BJ (cell line): ENCODE measurements around the gene XPR1. TPM values are rescaled to one million over a fixed set of nuclear protein-coding genes. Genes with fewer than 3 reads are reported as not detected.

Source experiments
- CTCF ChIA-PET: fragments of 350-600 bp; formaldehyde crosslinking; extraction: SDS; loops from one replicate; lab custom pipeline; 2021; ENCODE audit warnings: antibody characterized with exemption, inconsistent platforms; lab: Yijun Ruan, JAX
- POLR2A ChIA-PET: fragments of 300-600 bp; sonication (Branson Sonifier 250); formaldehyde crosslinking; extraction: SDS; loops from one replicate; lab custom pipeline; 2021; ENCODE audit warnings: antibody characterized with exemption; lab: Charles Lee
- DNase-seq: peaks from one replicate; pipeline ENCODE4 v3.0.0-alpha.2; 2011; ENCODE audit warnings: low read depth
- H3K27me3 ChIP-seq: 2 replicates; pipeline ENCODE4 v1.6.0; 2011; ENCODE audit warnings: low read length; ENCODE audit not compliant: control insufficient read depth, insufficient read depth
- H3K36me3 ChIP-seq: 2 replicates; pipeline ENCODE4 v1.5.1; 2011; ENCODE audit warnings: low read length; ENCODE audit not compliant: control insufficient read depth, insufficient read depth
- H3K4me3 ChIP-seq: 2 replicates; pipeline ENCODE4 v1.5.1; 2011; ENCODE audit warnings: low read depth, mild to moderate bottlenecking, control low read depth, low read length
- polyA plus RNA-seq: library from polyadenylated mRNA; depleted of rRNA; stranded (reverse); fragments of >200 nt; gene quantifications from 2 replicates; pipeline ENCODE4 v1.2.3, GENCODE V29; 2011
- TF ChIP-seq, protein P1 (sequence below): IDR thresholded peaks from 2 replicates; pipeline ENCODE4 v1.5.1; 2011; ENCODE audit warnings: low read depth, mild to moderate bottlenecking, control low read depth, inconsistent platforms, low read length, moderate library complexity; ENCODE audit not compliant: insufficient read depth

Gene XPR1
- polyA plus RNA-seq, 1 experiment, result 17.3 TPM

DNA sequence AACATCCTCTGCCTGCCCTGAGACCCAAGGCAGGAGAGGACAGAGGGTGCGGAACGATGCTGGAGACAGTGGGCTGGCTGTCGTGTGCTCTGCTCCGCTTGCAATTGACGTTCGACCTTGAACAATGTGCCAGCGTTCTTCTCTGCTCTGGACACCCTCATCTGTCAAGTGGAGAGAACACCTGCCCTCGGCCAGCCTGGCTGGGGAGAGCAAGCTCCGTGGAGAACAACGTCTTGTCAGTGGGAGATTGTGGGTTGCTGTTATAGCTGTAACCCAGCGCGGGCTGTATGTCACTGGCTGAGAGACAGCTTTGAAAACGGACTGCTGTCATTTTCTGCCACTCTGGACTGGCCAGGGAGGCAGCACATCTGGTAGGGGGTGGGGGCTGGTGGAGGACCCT lies 295.5 kb downstream of the XPR1 start:
- Histone ChIP-seq H3K4me3 (no peak overlapping the region), H3K36me3 (peaks cover 5% of the 10 kb centered on the region), H3K27me3 (no peaks in the 10 kb centered on the region; the same call in 1 of the 2 replicates)
- TF ChIP-seq, protein P1, sequence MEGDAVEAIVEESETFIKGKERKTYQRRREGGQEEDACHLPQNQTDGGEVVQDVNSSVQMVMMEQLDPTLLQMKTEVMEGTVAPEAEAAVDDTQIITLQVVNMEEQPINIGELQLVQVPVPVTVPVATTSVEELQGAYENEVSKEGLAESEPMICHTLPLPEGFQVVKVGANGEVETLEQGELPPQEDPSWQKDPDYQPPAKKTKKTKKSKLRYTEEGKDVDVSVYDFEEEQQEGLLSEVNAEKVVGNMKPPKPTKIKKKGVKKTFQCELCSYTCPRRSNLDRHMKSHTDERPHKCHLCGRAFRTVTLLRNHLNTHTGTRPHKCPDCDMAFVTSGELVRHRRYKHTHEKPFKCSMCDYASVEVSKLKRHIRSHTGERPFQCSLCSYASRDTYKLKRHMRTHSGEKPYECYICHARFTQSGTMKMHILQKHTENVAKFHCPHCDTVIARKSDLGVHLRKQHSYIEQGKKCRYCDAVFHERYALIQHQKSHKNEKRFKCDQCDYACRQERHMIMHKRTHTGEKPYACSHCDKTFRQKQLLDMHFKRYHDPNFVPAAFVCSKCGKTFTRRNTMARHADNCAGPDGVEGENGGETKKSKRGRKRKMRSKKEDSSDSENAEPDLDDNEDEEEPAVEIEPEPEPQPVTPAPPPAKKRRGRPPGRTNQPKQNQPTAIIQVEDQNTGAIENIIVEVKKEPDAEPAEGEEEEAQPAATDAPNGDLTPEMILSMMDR, result no peak
- no peak for DNase-seq
- ChIA-PET CTCF (interaction anchor here (0.7 kb wide), 1 partner anchor 238 kb away, joined by 3 read pairs; no protein-coding TSS in a partner anchor), POLR2A (no interaction called here)

DNA sequence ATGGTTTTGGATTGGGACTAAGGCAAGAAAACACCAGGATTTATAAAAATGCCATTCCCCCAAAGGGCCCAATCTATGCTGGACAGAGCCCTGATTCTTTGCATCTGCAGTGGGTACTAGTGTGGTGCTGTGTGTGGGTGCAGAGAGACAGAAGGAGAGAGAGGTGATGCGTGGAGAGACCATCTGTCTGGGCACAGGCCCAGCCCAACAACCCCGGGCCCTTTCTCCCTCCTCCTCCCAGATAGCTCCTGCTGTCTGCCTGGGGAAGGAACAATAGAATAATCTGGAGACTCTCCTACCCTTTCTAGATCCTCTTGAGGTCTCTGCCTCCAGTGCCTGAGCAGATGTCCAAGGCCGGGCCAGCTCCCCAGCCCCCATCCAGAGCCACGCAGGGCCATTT lies 296.0 kb downstream of the XPR1 start:
- Histone ChIP-seq H3K4me3 (no peak overlapping the region), H3K27me3 (no peaks in the 10 kb centered on the region; the same call in 1 of the 2 replicates), H3K36me3 (peaks cover 5% of the 10 kb centered on the region)
- POLR2A ChIA-PET, result no interaction called here
- DNase-seq, result no peak
- TF ChIP-seq, protein P1, result no peak
- CTCF ChIA-PET, result interaction anchor here (0.7 kb wide), 1 partner anchor 238 kb away, joined by 3 read pairs; no protein-coding TSS in a partner anchor

DNA sequence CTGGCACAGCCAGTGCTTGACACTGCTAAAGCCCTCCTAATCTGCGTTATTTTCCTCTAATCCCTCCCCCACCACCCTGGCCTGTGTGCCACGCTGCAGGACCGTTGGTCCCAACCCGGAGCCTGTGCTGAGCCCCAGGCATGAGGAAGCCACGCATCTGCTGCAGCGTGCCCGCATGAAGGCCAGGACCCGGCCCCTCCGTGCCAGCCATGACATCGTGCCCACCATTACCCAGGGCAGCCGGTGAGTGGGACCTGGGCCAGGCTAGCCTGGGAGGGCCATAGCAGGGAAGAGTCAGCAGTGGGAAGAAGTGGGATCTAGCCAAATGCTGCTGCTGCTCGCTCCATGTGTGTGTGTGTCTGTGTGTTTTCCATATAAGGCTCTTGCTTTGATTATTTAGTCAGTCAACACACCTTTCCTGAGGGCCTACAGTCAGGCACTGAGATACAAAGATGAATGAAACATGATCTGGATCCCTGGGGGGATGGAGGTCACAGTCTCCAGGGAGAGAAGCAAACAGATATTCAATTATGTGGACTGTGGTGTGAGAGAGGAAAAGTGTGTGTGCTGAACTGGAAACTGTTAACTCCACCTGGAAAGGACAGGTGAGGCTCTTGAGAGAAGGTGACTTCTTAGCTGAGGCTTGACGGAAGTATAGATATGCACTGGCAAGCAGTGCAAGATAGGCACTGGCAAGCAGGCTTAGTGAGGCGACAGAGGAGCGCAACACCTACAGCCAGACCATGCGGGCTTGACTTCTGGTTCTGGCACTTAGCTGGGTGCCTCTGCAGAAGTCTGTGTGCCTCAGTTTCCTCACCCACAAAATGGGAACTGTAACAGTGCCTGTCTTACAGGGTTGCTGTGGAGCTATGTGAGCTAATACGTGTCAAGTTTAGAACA lies 296.8 kb downstream of the XPR1 start:
- no peak overlapping the region for H3K4me3 ChIP-seq
- TF ChIP-seq, protein P1, result no peak
- H3K36me3 ChIP-seq, result peaks cover 6% of the 10 kb centered on the region
- ChIA-PET POLR2A (no interaction called here), CTCF (no interaction called here)
- DNase-seq, result no peak
- H3K27me3 ChIP-seq, result no peaks in the 10 kb centered on the region; the same call in 1 of the 2 replicates

DNA sequence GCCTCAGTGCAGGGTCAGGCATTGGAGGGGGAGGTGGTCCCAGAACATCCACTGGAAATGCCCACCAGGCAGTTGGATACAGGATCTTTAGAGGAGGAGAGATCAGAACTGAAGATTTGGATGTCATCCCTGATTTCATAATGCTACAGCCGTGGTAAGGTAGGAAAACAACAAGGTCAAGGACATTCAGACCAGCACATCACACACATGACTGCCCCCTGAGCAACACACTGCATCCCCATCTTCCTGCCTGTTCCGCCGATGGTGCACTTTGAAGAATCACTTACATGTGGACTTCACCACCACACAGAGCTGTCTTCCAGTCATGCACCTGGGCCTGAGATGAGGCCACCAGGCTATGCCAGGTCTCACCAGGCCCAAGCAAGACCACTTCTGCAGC lies 297.6 kb downstream of the XPR1 start:
- POLR2A ChIA-PET, result no interaction called here
- CTCF ChIA-PET, result no interaction called here
- Histone ChIP-seq H3K4me3 (no peak overlapping the region), H3K36me3 (peaks cover 7% of the 10 kb centered on the region), H3K27me3 (no peaks in the 10 kb centered on the region)
- TF ChIP-seq, protein P1, result no peak
- DNase-seq, result no peak

DNA sequence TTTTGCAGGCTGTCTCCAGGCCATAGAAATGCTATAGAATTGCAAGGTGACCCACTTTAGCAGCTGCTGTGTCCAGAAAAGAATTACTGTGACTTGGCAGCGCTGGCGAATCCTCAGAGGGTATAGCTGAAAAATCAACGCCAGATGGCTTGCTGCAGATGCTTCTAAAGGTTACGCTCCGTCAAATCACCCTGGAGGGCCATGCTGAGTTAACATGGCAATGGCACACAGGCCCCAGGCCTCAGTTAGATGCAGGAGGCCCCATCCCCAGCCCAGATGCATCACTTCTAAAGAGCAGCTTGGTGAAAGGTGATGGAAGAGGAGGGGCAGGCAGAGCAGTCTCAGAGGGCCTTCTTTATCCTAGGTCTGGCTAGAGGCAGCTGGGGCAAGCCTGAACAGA lies 298.9 kb downstream of the XPR1 start:
- H3K36me3 ChIP-seq, result peaks cover 11% of the 10 kb centered on the region
- ChIA-PET CTCF (no interaction called here), POLR2A (no interaction called here)
- no peaks in the 10 kb centered on the region for H3K27me3 ChIP-seq
- TF ChIP-seq, protein P1, result no peak
- DNase-seq, result no peak
- no peak overlapping the region for H3K4me3 ChIP-seq
